ENCODE measurements around the gene PGM3.

Gene PGM3

DNA sequence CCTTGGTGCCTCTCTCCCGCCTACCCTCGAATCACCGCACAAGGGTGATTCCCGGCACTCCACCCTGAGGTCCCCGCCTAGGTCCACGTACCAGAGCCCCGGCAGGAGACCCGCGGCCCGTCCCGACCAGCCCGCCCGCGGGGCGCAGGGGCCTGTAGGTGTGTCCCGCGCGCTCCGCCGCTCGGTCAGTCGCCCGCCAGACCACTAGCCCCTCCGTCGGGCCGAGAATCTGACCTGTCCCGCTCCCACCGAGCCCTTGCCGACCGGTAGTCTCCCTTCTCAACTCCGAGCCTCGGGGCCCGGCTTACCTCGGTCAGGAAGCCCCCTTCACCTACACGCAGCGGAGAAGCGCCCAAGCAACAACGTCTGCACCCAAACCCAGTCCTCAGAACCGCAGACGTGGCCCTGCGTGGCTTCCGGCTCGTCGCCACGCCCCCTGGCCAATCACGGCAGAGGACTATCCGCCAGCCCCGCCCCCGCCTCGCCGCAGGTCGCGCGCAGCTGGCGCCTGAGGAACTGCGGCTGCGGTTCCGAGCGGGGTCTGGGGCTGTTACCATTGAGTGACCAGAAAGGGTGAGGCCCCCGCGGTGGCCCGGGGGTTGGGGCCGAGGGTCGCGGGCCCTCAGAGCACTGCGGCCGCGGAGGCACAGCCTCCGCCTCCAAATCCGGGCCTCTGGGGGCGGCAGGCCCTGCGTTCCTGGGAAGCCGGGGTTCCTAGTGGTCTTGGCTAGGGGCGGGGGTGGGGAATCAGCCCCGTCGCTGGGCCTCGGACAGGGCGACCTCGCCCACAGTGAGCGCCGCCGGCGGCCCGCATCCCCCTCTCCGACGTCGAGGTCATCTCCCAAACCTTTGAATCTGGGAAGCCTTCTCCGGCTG is at the start of gene PGM3, which contains the start of gene RWDD2A:
TSS of gene PGM3 (minus strand) at position 395 of the 876 bp plus-strand sequence. CDS start 2,253 bp downstream, outside the sequence.
TSS of gene RWDD2A (plus strand) at position 487 of the 876 bp plus-strand sequence. CDS start 1,095 bp downstream, outside the sequence.
- FAIRE-seq (no peak), DNase-seq (ENCODE audit: insufficient read length, low spot score) (peak; percentile 94)
- TF ChIP-seq CTCF (IDR thresholded peaks at IDR 0.05; ENCODE audit: insufficient read depth, missing control alignments) = no peak

DNA sequence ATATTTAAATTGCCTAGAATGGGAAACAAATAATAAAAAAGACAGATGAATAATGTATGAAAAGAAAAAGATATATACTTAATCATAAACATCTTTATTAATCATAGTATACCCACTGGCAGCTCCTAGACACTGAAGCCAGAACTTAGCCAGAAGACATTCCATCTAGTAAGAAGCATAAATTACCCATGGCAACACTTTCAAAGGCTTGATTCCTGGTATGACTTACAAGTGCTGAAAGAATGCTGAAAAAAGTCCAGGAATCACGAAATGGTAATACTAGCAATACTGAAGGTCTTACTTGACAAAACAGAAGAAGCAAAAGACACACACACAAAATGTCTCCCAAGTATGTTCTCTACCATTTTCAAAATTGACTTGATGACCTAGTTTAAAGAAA is 38.1 kb upstream of the PGM3 start:
- TF ChIP-seq CTCF (IDR thresholded peaks at IDR 0.05; ENCODE audit: insufficient read depth, missing control alignments) = no peak
- DNase-seq (ENCODE audit: insufficient read length, low spot score) (no peak), FAIRE-seq (no peak)

GRCh38 chr6:83226517-83226916 is 33.5 kb upstream of the PGM3 start:
- no peak for TF ChIP-seq CTCF (IDR thresholded peaks at IDR 0.05; ENCODE audit: insufficient read depth, missing control alignments)
- no peak for FAIRE-seq

GRCh38 chr6:83221889-83222479 is 28.9 kb upstream of the PGM3 start:
- peak; percentile 89 for FAIRE-seq
- peak; percentile 59 for TF ChIP-seq CTCF (IDR thresholded peaks at IDR 0.05; ENCODE audit: insufficient read depth, missing control alignments)
- DNase-seq (ENCODE audit: insufficient read length, low spot score) = no peak

More at GRCh38 chr6:83226517-83226916, 33.5 kb upstream of the PGM3 start:
- no peak for DNase-seq (ENCODE audit: insufficient read length, low spot score)

DNA sequence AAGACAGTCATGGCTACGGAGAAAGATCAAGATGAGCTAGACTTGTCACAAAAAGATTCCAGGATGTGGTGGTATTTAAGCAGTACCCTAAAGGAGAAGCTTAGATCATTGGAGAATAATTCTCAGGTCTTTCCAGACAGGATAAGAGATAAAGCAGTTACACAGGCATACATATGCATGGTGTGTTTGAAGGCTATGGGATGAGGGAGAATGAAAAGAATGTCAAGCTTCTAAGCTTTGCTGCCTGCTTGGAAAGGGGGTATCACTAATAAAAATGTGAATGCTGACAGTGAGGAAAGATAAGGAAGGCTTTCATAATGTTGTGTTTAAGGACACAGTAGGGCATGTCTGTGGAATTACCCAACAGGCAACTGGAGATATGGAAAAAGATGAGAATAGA is 28.2 kb upstream of the PGM3 start:
- FAIRE-seq (no peak), DNase-seq (ENCODE audit: insufficient read length, low spot score) (no peak)
- TF ChIP-seq CTCF (IDR thresholded peaks at IDR 0.05; ENCODE audit: insufficient read depth, missing control alignments) = no peak

DNA sequence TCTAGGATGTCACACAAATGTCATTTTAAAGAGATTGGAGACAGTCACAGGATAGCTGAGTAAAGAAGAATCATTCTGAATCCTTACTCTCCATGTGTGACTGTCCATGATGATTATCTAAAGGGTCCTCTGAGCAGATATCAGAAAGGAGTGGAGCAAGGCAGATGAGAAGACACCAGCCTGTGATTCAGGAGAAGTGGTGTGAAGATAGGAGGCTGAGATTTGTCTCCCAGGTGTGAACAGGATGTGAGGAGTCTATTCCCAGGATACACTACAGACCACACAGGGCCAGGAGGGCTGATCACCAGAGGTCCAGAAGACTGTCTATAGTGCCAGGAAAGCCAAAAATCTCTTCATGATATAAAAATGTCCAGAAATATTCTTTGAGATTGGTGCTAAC is 27.1 kb upstream of the PGM3 start:
- FAIRE-seq (no peak), DNase-seq (ENCODE audit: insufficient read length, low spot score) (no peak)
- no peak for TF ChIP-seq CTCF (IDR thresholded peaks at IDR 0.05; ENCODE audit: insufficient read depth, missing control alignments)

- DNase-seq (ENCODE audit: insufficient read length, low spot score) (no peak), FAIRE-seq (no peak)
- no peak for TF ChIP-seq CTCF (IDR thresholded peaks at IDR 0.05; ENCODE audit: insufficient read depth, missing control alignments)
These were observed 25.6 kb upstream of the PGM3 start for GRCh38 chr6:83218646-83219045.
